ENCODE measurements around the gene BRMS1L. TPM values are rescaled to one million over a fixed set of nuclear protein-coding genes. Genes with fewer than 3 reads are reported as not detected.

BRMS1L gene
- total RNA-seq, 1 donor from 2014 or later, result 14.3 TPM

DNA sequence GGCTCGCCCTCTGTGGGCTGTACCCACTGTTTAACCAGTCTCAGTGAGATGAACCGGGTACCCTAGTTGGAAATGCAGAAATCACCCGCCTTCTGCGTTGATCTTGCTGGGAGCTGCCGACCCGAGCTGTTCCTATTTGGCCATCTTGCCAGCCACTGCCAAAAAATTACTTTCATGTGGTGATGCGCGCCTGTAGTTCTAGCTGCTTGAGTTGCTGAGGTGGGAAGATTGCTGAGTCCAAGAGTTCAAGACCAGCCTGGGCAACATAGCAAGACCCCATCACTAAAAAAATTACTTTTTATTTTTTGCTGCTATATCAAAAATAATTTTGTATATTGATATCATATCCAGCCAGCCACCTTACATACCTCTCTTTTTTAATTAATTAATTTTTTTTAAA is 18.4 kb downstream of the BRMS1L start:
- no peak overlapping the region for H3K4me2 ChIP-seq
- H3K9ac ChIP-seq, result no peak overlapping the region
- Mint-ChIP-seq H3K4me3 (no peak overlapping the region), H3K27ac (no peak overlapping the region), H3K36me3 (peaks cover 40% of the 10 kb centered on the region), H3K4me1 (no peaks in the 10 kb centered on the region), H3K9me3 (peaks cover 33% of the 10 kb centered on the region), H3K27me3 (ENCODE audit: insufficient read depth, low read depth) (peaks cover 4% of the 10 kb centered on the region)
- H3K9me3 ChIP-seq (ENCODE audit: low read depth), result no peaks in the 10 kb centered on the region
- no peak overlapping the region for H2AFZ ChIP-seq (replicated peaks)
- H3K27me3 ChIP-seq, result no peaks in the 10 kb centered on the region
- H3K79me2 ChIP-seq (ENCODE audit: low read depth), result peaks cover 21% of the 10 kb centered on the region
- H3K27ac ChIP-seq, result no peak overlapping the region
- DNase-seq (ENCODE audit: low spot score), result no peak
- no peaks in the 10 kb centered on the region for H4K20me1 ChIP-seq (ENCODE audit: low read depth)
- no peaks in the 10 kb centered on the region for H3F3A ChIP-seq (ENCODE audit: low read depth)
- TF ChIP-seq EZH2 (IDR thresholded peaks at IDR 0.05), result no peak
- TF ChIP-seq, protein P1, sequence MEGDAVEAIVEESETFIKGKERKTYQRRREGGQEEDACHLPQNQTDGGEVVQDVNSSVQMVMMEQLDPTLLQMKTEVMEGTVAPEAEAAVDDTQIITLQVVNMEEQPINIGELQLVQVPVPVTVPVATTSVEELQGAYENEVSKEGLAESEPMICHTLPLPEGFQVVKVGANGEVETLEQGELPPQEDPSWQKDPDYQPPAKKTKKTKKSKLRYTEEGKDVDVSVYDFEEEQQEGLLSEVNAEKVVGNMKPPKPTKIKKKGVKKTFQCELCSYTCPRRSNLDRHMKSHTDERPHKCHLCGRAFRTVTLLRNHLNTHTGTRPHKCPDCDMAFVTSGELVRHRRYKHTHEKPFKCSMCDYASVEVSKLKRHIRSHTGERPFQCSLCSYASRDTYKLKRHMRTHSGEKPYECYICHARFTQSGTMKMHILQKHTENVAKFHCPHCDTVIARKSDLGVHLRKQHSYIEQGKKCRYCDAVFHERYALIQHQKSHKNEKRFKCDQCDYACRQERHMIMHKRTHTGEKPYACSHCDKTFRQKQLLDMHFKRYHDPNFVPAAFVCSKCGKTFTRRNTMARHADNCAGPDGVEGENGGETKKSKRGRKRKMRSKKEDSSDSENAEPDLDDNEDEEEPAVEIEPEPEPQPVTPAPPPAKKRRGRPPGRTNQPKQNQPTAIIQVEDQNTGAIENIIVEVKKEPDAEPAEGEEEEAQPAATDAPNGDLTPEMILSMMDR (IDR thresholded peaks at IDR 0.05), result no peak
- no peak for TF ChIP-seq EZH2phosphoT487 (IDR thresholded peaks at IDR 0.05)
- no peak overlapping the region for H3K4me3 ChIP-seq
- no peaks in the 10 kb centered on the region for H3K4me1 ChIP-seq
- peaks cover 17% of the 10 kb centered on the region for H3K36me3 ChIP-seq

DNA sequence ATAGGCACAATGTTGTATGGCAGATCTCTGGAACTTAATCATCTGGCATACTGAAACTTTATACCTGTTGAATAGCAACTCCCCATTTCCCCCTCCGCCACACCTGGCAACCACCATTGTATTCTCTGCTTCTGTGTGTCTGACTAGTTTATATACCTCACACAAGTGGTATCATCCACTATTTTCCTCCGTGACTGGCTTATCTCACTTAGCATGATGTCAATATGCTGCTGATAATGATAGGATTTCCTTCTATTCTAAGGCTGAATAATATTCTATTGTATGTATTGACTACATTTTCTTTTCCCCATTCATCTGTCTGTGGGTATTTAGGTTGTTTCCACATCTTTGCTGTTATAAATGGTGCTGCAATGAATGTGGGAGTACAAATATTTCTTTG is 21.5 kb downstream of the BRMS1L start:
- Histone ChIP-seq H3K9ac (no peak overlapping the region), H3K36me3 (peaks cover 8% of the 10 kb centered on the region), H3K79me2 (ENCODE audit: low read depth) (no peaks in the 10 kb centered on the region), H3K27ac (no peak overlapping the region), H2AFZ (replicated peaks) (no peak overlapping the region), H3F3A (ENCODE audit: low read depth) (no peaks in the 10 kb centered on the region), H3K9me3 (ENCODE audit: low read depth) (no peaks in the 10 kb centered on the region), H3K27me3 (no peaks in the 10 kb centered on the region), H3K4me2 (no peak overlapping the region), H3K4me3 (no peak overlapping the region), H4K20me1 (ENCODE audit: low read depth) (no peaks in the 10 kb centered on the region), H3K4me1 (no peaks in the 10 kb centered on the region)
- no peak overlapping the region for H3K4me3 Mint-ChIP-seq
- H3K27me3 Mint-ChIP-seq (ENCODE audit: insufficient read depth, low read depth), result peaks cover 2% of the 10 kb centered on the region
- no peaks in the 10 kb centered on the region for H3K4me1 Mint-ChIP-seq
- peaks cover 33% of the 10 kb centered on the region for H3K36me3 Mint-ChIP-seq
- H3K27ac Mint-ChIP-seq, result no peak overlapping the region
- peaks cover 23% of the 10 kb centered on the region for H3K9me3 Mint-ChIP-seq
- TF ChIP-seq EZH2phosphoT487 (IDR thresholded peaks at IDR 0.05), result no peak
- TF ChIP-seq, protein P1 (IDR thresholded peaks at IDR 0.05), result no peak
- TF ChIP-seq EZH2 (IDR thresholded peaks at IDR 0.05), result no peak
- no peak for DNase-seq (ENCODE audit: low spot score)

DNA sequence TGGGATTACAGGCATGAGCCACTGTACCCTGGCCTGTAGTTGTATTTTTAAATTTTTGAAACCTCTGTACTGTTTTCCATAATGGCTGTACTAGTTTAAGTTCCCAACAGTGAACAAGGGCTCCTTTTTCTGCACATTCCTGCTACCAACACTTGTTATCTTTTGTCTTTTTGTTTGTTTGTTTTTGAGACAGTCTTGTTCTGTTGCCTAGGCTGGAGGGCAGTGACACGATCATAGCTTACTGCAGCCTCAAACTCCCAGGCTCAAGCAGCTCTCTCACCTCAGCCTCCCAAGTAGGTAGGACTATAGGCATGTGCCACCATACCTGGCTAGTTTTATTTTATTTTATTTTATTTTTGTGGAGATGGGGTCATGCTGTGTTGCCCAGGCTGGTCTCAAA is 23.0 kb downstream of the BRMS1L start:
- H3K27me3 Mint-ChIP-seq (ENCODE audit: insufficient read depth, low read depth), result peaks cover 2% of the 10 kb centered on the region
- H3K9me3 Mint-ChIP-seq, result peaks cover 16% of the 10 kb centered on the region
- Histone ChIP-seq H3K4me1 (no peaks in the 10 kb centered on the region), H3K36me3 (peaks cover 8% of the 10 kb centered on the region), H3F3A (ENCODE audit: low read depth) (no peaks in the 10 kb centered on the region), H3K27ac (no peak overlapping the region), H4K20me1 (ENCODE audit: low read depth) (no peaks in the 10 kb centered on the region), H3K4me2 (no peak overlapping the region), H3K4me3 (no peak overlapping the region), H3K27me3 (no peaks in the 10 kb centered on the region), H2AFZ (replicated peaks) (no peak overlapping the region), H3K9ac (no peak overlapping the region), H3K9me3 (ENCODE audit: low read depth) (no peaks in the 10 kb centered on the region), H3K79me2 (ENCODE audit: low read depth) (peaks cover 6% of the 10 kb centered on the region)
- no peak overlapping the region for H3K4me3 Mint-ChIP-seq
- no peaks in the 10 kb centered on the region for H3K4me1 Mint-ChIP-seq
- TF ChIP-seq, protein P1 (IDR thresholded peaks at IDR 0.05), result no peak
- TF ChIP-seq EZH2phosphoT487 (IDR thresholded peaks at IDR 0.05) (no peak), EZH2 (IDR thresholded peaks at IDR 0.05) (no peak)
- no peak for DNase-seq (ENCODE audit: low spot score)
- H3K27ac Mint-ChIP-seq, result no peak overlapping the region
- peaks cover 23% of the 10 kb centered on the region for H3K36me3 Mint-ChIP-seq

Data from neural progenitor cell (in vitro differentiated cells).